ENCODE measurements around the gene RP2.
A peak's percentile ranks its signal among the peaks of the same experiment; 100 is the strongest.

RP2 gene

DNA sequence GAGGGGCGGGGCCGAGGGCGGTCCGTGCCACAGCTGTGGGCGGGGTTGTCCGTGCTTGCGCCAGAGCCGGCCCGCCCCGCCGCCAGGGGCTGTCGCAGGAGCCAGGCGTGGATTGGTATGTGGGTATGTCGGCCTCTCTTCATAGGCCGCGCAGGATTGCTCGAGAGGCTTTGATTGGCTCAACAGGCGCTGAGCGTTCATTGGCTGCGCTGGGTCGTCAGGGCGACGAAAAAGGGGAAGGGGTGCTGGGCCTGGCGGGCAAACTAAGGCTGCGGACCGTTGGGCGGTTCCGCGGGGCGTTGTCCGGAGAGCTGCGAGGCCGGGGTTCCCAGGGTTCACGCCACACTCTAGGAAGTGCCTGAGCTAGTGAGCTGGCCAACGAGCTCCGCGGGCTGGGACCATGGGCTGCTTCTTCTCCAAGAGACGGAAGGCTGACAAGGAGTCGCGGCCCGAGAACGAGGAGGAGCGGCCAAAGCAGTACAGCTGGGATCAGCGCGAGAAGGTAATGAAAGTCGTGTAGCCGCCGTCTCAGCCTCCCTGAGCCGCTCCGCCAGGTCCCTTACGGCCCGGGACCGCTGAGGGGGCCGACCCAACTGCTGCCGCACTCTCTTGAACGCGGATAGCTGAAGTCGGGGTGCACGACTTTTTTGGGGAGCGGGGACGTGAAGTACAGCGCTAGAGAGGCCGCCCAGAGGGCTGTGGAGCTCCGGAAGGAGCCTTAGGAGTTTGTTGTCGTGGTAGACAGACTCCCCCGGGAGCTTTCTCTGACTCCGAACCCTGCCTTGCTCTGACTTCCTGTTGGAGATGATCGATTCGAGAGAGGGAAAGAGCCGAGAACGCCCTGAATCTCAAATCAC lies at the start of gene RP2:
TSS of gene RP2 (plus strand) at position 343 of the 857 bp plus-strand sequence. CDS start at position 401, 58 bp downstream.
- H3K27me3 Mint-ChIP-seq (ENCODE audit: low read depth) = peaks cover 3% of the 10 kb centered on the region
- peak; percentile 85 for DNase-seq (ENCODE audit: low spot score)
- H3K9me3 Mint-ChIP-seq = no peaks in the 10 kb centered on the region
- peak within 1 kb of the TSS; percentile 97 for H3K27ac Mint-ChIP-seq
- H3K36me3 Mint-ChIP-seq (ENCODE audit: low read depth) = no peaks in the 10 kb centered on the region
- H3K4me3 Mint-ChIP-seq = peak within 1 kb of the TSS; percentile 96
- H3K4me1 Mint-ChIP-seq (ENCODE audit: low read depth) = peaks cover 12% of the 10 kb centered on the region

GRCh38 chrX:46788902-46789301 lies 47.9 kb upstream of the RP2 start:
- DNase-seq (ENCODE audit: low spot score) = no peak
- no peak overlapping the region for H3K4me3 Mint-ChIP-seq

GRCh38 chrX:46791927-46792809 lies 44.7 kb upstream of the RP2 start:
- peak; percentile 7 for DNase-seq (ENCODE audit: low spot score)
- H3K27me3 Mint-ChIP-seq (ENCODE audit: low read depth) = no peaks in the 10 kb centered on the region
- peak overlapping the region; percentile 40 for H3K4me3 Mint-ChIP-seq
- no peaks in the 10 kb centered on the region for H3K36me3 Mint-ChIP-seq (ENCODE audit: low read depth)
- no peaks in the 10 kb centered on the region for H3K9me3 Mint-ChIP-seq
- H3K27ac Mint-ChIP-seq = peak overlapping the region; percentile 82
- H3K4me1 Mint-ChIP-seq (ENCODE audit: low read depth) = peaks cover 17% of the 10 kb centered on the region

More at GRCh38 chrX:46788902-46789301, 47.9 kb upstream of the RP2 start:
- Mint-ChIP-seq H3K36me3 (ENCODE audit: low read depth) (no peaks in the 10 kb centered on the region), H3K27ac (no peak overlapping the region), H3K9me3 (no peaks in the 10 kb centered on the region), H3K27me3 (ENCODE audit: low read depth) (no peaks in the 10 kb centered on the region), H3K4me1 (ENCODE audit: low read depth) (peaks cover 17% of the 10 kb centered on the region)

- H3K36me3 Mint-ChIP-seq (ENCODE audit: low read depth) = no peaks in the 10 kb centered on the region
- H3K27ac Mint-ChIP-seq = peak overlapping the region; percentile 82
- no peaks in the 10 kb centered on the region for H3K27me3 Mint-ChIP-seq (ENCODE audit: low read depth)
- peaks cover 17% of the 10 kb centered on the region for H3K4me1 Mint-ChIP-seq (ENCODE audit: low read depth)
- H3K4me3 Mint-ChIP-seq = peak overlapping the region; percentile 40
- H3K9me3 Mint-ChIP-seq = no peaks in the 10 kb centered on the region
- no peak for DNase-seq (ENCODE audit: low spot score)
These were observed 44.0 kb upstream of the RP2 start for GRCh38 chrX:46792810-46793188.

DNA sequence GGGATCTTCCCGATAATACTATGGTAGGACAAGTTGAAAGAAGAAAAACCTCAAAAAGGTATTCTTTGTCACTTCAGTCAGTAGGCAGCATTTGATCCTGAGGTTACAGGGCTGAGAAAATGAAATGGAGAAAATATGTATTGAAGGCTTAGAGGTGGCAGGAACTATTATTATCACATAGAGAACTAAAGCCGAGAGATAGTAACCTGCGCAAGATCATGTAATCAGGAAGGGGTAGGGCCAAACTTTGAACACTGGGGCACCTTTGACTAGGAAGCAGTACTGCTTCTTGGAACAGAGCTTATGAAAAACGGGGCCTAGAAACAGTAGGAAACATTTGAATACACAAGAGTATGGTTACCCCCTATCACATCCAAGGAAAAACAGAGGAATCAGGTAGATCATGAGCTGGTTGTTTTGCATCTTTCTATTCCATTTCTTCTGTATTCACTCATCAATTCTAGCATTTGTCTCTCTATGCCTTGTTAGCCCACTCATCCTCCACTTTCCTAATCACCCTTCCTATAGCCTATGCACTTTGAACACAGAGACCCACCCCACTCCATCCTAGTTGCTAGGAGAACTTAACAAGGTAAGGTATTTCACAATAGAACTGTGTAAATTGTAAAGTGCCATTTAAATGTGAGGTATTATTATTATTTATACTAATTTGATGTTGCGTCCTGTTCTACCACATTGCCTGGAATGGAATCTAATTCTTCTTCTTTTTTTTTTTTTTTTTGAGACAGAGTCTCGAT lies 43.3 kb upstream of the RP2 start:
- Mint-ChIP-seq H3K36me3 (ENCODE audit: low read depth) (no peaks in the 10 kb centered on the region), H3K4me3 (no peak overlapping the region), H3K27me3 (ENCODE audit: low read depth) (no peaks in the 10 kb centered on the region), H3K9me3 (no peaks in the 10 kb centered on the region), H3K4me1 (ENCODE audit: low read depth) (peaks cover 17% of the 10 kb centered on the region), H3K27ac (no peak overlapping the region)
- DNase-seq (ENCODE audit: low spot score) = no peak

- Mint-ChIP-seq H3K27me3 (ENCODE audit: low read depth) (peaks cover 6% of the 10 kb centered on the region), H3K4me1 (ENCODE audit: low read depth) (peaks cover 17% of the 10 kb centered on the region), H3K27ac (no peak overlapping the region), H3K9me3 (no peaks in the 10 kb centered on the region), H3K4me3 (no peak overlapping the region), H3K36me3 (ENCODE audit: low read depth) (no peaks in the 10 kb centered on the region)
- DNase-seq (ENCODE audit: low spot score) = peak; percentile 55
These were observed 40.2 kb upstream of the RP2 start for GRCh38 chrX:46796574-46797191.

- H3K27ac Mint-ChIP-seq = no peak overlapping the region
- no peaks in the 10 kb centered on the region for H3K36me3 Mint-ChIP-seq (ENCODE audit: low read depth)
- no peaks in the 10 kb centered on the region for H3K4me1 Mint-ChIP-seq (ENCODE audit: low read depth)
- no peak overlapping the region for H3K4me3 Mint-ChIP-seq
- H3K27me3 Mint-ChIP-seq (ENCODE audit: low read depth) = peaks cover 7% of the 10 kb centered on the region
- DNase-seq (ENCODE audit: low spot score) = no peak
- H3K9me3 Mint-ChIP-seq = no peaks in the 10 kb centered on the region
These were observed 33.7 kb upstream of the RP2 start for GRCh38 chrX:46803140-46803539.

DNA sequence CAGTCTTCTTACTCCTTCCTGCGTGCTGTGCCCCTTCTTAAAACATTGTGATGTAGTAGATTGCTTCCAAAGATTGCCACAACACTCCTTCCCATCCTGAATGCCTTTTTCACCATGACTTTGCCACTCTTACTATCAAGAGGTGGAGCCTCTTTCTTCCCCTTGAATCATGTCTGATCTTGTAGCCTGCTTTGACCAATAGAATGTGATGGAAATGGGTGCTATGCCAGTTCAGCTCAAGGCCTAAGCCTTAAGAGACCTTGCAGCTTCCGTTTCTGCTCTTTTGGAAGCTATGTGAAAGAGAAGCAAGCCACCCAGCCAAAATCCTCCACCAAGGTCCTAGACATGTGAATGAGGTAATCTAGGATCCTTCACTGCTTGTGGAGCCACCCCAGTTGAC lies 31.6 kb upstream of the RP2 start:
- DNase-seq (ENCODE audit: low spot score) = no peak

GRCh38 chrX:46811121-46811520 lies 25.7 kb upstream of the RP2 start:
- DNase-seq (ENCODE audit: low spot score) = no peak
- no peaks in the 10 kb centered on the region for H3K9me3 Mint-ChIP-seq
- H3K4me1 Mint-ChIP-seq (ENCODE audit: low read depth) = no peaks in the 10 kb centered on the region
- H3K27ac Mint-ChIP-seq = no peak overlapping the region
- H3K4me3 Mint-ChIP-seq = no peak overlapping the region
- H3K36me3 Mint-ChIP-seq (ENCODE audit: low read depth) = no peaks in the 10 kb centered on the region
- H3K27me3 Mint-ChIP-seq (ENCODE audit: low read depth) = peaks cover 24% of the 10 kb centered on the region

More for the DNA sequence above, 31.6 kb upstream of the RP2 start:
- peaks cover 17% of the 10 kb centered on the region for H3K27me3 Mint-ChIP-seq (ENCODE audit: low read depth)
- no peak overlapping the region for H3K27ac Mint-ChIP-seq
- H3K4me1 Mint-ChIP-seq (ENCODE audit: low read depth) = no peaks in the 10 kb centered on the region
- no peak overlapping the region for H3K4me3 Mint-ChIP-seq
- no peaks in the 10 kb centered on the region for H3K36me3 Mint-ChIP-seq (ENCODE audit: low read depth)
- no peaks in the 10 kb centered on the region for H3K9me3 Mint-ChIP-seq

DNA sequence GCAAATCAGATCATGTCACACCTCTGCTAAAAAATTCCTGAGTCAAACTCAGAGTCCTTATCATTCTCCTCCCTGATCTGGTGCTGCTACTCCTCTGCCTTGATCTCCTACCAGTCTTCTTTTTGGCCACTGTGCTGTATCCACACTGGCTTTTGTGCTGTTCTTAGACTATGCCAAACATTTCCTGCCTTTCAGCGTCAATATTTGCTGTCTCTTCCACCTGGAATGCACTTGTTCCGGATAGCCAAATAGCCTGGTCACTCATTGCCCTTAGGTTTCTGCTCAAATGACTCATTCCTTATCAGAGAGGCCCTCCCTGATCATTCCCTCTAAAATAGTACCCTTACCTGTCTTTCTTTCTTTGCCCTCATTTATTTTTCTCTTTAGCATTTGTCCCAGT lies 24.4 kb upstream of the RP2 start:
- Mint-ChIP-seq H3K27ac (no peak overlapping the region), H3K27me3 (ENCODE audit: low read depth) (peaks cover 24% of the 10 kb centered on the region), H3K9me3 (no peaks in the 10 kb centered on the region), H3K36me3 (ENCODE audit: low read depth) (no peaks in the 10 kb centered on the region), H3K4me3 (no peak overlapping the region), H3K4me1 (ENCODE audit: low read depth) (no peaks in the 10 kb centered on the region)
- DNase-seq (ENCODE audit: low spot score) = no peak

GRCh38 chrX:46814966-46815365 lies 21.9 kb upstream of the RP2 start:
- Mint-ChIP-seq H3K27me3 (ENCODE audit: low read depth) (peaks cover 15% of the 10 kb centered on the region), H3K4me1 (ENCODE audit: low read depth) (no peaks in the 10 kb centered on the region), H3K4me3 (no peak overlapping the region), H3K36me3 (ENCODE audit: low read depth) (no peaks in the 10 kb centered on the region), H3K9me3 (no peaks in the 10 kb centered on the region), H3K27ac (no peak overlapping the region)
- DNase-seq (ENCODE audit: low spot score) = no peak

- H3K36me3 Mint-ChIP-seq (ENCODE audit: low read depth) = no peaks in the 10 kb centered on the region
- H3K27me3 Mint-ChIP-seq (ENCODE audit: low read depth) = peaks cover 9% of the 10 kb centered on the region
- H3K27ac Mint-ChIP-seq = no peak overlapping the region
These were observed 17.7 kb upstream of the RP2 start for GRCh38 chrX:46819136-46819535.

GRCh38 chrX:46820391-46821100 lies 16.3 kb upstream of the RP2 start:
- H3K9me3 Mint-ChIP-seq = peaks cover 7% of the 10 kb centered on the region
- no peaks in the 10 kb centered on the region for H3K36me3 Mint-ChIP-seq (ENCODE audit: low read depth)
- H3K4me3 Mint-ChIP-seq = no peak overlapping the region
- H3K27me3 Mint-ChIP-seq (ENCODE audit: low read depth) = peaks cover 9% of the 10 kb centered on the region
- H3K27ac Mint-ChIP-seq = no peak overlapping the region
- H3K4me1 Mint-ChIP-seq (ENCODE audit: low read depth) = no peaks in the 10 kb centered on the region
- DNase-seq (ENCODE audit: low spot score) = no peak

More at GRCh38 chrX:46819136-46819535, 17.7 kb upstream of the RP2 start:
- Mint-ChIP-seq H3K4me3 (no peak overlapping the region), H3K4me1 (ENCODE audit: low read depth) (no peaks in the 10 kb centered on the region), H3K9me3 (peaks cover 7% of the 10 kb centered on the region)
- no peak for DNase-seq (ENCODE audit: low spot score)

Data from T-helper 2 cell treated with Interferon-gamma antibody and Interleukin-4, amounts not matched to agents 5 μg/mL and 100 μg/mL, for 36 hours (primary cell).